GM20000 (cell line): ENCODE data around the gene R3HDM2.
"Not testable (repeated sequence)": the region's sequence is repeated elsewhere in the genome, so short reads cannot be mapped to it uniquely, and the experiment has no call there.

ENCODE experiments used
- DNase-seq: peaks from one replicate; pipeline ENCODE4 v3.0.0; 2012; ENCODE audit warnings: low spot score
- TF ChIP-seq, protein P1 (sequence below): IDR thresholded peaks from 2 replicates; pipeline ENCODE4 v1.5.1; 2012; ENCODE audit warnings: mild to moderate bottlenecking, control low read depth; ENCODE audit errors: extremely low read depth, missing control alignments

Gene R3HDM2

DNA sequence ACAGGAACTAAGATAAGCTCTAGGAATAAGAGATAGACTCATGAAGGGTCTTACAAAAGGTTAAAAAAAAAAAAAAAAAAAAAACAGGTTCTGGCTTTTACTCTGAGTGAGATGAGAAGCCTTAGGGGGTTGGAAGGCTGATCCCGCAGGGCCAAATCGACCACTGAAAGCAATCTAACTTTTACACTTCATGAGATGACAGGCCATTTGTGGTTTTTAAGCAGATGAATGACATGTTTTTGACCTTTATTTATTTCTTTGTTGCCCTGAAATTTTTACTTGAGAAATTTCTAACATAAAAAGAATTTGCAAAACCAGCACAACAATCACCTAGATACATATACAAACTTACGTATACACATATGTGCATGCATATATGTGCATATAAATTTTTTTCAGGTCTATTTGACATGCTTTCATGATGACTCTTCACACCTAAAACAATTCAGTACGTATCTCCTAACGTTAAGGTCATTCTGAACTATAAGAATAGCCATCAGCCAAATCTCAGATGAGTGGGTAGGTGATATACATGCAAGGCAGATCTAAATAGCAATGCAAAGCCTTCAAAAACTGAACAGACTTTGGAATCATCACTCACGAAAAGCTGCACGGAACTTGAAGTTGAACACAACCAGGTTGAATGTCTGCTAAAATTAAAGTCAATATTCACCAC, 87.0 kb downstream of the R3HDM2 start:
- DNase-seq, result peak; percentile 42
- TF ChIP-seq, protein P1, sequence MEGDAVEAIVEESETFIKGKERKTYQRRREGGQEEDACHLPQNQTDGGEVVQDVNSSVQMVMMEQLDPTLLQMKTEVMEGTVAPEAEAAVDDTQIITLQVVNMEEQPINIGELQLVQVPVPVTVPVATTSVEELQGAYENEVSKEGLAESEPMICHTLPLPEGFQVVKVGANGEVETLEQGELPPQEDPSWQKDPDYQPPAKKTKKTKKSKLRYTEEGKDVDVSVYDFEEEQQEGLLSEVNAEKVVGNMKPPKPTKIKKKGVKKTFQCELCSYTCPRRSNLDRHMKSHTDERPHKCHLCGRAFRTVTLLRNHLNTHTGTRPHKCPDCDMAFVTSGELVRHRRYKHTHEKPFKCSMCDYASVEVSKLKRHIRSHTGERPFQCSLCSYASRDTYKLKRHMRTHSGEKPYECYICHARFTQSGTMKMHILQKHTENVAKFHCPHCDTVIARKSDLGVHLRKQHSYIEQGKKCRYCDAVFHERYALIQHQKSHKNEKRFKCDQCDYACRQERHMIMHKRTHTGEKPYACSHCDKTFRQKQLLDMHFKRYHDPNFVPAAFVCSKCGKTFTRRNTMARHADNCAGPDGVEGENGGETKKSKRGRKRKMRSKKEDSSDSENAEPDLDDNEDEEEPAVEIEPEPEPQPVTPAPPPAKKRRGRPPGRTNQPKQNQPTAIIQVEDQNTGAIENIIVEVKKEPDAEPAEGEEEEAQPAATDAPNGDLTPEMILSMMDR, result no peak

DNA sequence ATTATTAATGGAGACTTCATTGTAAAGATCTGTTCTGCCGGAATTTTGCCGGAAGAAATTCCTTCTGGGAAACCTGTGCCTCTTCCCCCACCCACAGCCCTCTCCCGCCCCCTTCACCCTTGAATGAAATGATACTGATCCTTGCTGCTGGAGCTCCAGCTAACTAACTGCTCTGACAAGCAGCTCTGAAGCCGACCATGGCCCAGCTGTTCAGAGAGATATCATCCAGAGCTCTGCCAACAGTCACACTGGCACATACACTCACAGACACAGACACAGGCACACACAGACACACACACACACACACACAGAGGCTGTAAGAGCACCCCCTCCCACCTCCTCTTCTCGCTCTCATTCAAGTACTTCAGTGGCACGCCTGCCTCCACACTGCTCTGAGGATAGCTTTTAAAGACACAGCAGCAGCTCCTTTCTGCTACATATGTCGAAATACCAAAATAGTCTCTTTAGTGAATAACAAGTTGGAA, 88.6 kb downstream of the R3HDM2 start:
- no peak for DNase-seq
- TF ChIP-seq, protein P1, result no peak

DNA sequence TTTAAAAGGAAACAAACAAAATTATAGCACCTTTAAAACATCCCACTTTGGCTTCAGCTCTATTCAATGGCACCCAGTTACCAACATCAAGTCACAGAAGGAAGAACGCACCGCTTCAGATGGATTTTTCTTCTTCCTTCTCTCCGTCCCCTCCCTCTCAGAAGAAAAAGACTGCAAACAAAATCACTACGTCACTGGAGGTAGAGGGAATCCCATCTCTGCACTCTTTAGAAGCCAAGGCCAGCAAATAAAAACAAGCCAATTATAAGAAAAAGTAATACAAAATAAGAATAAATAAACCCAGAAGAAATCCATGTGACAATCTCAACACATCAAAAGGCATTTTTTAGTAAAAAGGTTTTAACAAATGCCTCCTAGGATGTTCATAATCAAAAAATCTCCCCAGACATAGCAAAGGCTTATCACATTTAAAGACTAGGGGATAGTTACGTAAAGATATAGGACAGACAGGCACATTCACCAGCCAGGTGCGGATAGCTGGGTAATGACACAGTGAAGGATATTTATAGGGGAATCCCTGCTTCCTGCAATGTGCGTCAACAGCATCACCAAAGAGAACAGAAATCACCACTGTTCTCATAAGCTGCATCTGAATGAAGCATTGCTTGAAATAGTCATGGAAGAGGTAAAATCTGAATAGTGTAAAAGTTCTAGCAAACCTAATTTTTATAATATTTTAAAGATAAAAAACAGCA, 89.4 kb downstream of the R3HDM2 start:
- TF ChIP-seq, protein P1, result no peak
- DNase-seq, result no peak

DNA sequence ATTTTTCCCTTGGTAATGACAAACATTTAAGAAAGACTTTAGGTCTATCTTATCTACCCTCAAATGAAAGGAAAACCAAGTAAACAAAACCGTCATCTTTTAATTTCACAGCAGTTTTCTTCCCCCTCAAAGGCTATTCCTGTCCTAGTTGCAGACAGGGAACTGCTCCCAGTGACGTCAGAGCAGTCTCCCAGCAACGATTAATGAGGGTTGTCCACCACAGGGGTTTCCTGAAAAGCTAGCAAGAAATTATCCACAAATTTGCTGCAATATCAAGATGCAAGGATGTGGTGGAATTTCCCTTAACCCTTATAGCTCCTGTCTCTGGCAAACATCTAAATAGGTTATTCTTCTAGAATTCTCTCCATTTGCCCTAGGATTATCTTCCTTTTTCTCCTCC, 90.7 kb downstream of the R3HDM2 start:
- DNase-seq, result no peak
- TF ChIP-seq, protein P1, result no peak

DNA sequence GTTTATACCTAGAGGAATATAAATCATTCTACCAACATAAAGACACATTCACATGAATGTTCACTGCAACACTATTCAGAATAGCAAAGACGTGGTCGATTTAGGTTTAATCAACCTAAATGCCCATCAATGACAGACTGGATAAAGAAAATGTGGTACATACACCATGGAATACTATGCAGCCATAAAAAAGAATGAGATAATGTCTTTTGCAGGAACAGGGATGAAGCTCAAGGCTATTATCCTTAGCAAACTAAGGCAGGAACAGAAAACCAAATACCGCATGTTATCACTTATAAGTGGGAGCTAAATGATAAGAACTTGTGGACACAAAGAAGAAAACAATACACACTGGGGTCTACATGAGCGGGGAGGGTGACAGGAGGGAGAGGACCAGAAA, 94.5 kb downstream of the R3HDM2 start:
- not testable (repeated sequence) for DNase-seq

DNA sequence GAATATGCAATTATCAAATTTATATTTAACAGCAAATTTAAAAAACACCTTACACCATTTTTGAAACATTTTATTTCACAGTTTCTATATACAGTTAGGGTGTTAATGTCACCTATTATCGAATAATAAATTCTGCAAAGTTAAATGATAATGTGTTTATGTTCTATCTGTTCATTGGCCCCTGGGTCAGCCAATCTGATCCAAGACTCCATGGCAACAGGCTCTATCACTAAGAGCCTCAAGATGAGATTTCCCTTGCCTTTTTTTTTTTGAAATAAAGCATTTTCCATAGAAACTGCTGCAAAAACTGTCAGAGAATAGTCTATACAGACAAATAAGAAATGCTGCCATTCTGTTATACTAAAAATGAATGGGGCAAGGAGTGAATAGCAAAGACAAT, 96.6 kb downstream of the R3HDM2 start:
- TF ChIP-seq, protein P1, result no peak
- no peak for DNase-seq

DNA sequence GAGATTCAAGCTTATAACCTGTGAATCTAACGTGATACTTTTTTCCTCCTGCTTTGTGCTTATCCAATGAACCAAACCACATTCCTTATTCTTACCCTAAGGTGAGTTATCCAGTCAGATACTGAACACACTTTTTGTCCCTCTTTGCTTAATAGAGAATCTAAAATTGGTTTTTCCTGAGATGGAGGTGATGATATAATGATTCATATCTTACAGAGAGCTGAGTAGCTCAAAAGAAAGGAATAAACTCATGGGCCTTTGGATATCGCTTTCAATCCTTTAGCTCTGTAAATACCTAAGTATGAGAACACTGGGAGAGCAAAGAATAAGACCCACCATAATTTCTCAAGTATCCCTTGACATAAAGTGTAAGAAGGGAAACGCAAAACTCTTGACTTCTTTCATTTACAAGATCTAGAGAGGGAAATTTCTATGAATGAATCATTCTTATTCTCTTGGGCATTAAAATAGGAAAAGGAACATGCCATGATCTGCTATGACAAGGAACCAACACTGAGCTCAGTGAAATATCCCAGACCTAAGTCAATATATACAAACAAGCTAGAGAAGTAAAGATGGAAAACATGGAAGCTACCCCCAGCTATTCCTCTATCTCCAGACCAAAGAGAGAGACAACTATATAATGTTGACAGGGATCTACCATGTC, 98.1 kb downstream of the R3HDM2 start:
- no peak for DNase-seq

More for the DNA sequence above, 98.1 kb downstream of the R3HDM2 start:
- TF ChIP-seq, protein P1, result no peak
